Activated CD8-positive, alpha-beta memory T cell treated with anti-CD3 and anti-CD28 coated beads, Interleukin-2, amount 50 U/mL, for 1 hour (primary cell): ENCODE data around the gene EXOSC6.
"Not testable (repeated sequence)": the region's sequence is repeated elsewhere in the genome, so short reads cannot be mapped to it uniquely, and the experiment has no call there.

Experiments used
- DNase-seq: peaks from one replicate; pipeline ENCODE4 v3.0.0-alpha.2; 2020; ENCODE audit errors: extremely low read depth

Gene EXOSC6

DNA sequence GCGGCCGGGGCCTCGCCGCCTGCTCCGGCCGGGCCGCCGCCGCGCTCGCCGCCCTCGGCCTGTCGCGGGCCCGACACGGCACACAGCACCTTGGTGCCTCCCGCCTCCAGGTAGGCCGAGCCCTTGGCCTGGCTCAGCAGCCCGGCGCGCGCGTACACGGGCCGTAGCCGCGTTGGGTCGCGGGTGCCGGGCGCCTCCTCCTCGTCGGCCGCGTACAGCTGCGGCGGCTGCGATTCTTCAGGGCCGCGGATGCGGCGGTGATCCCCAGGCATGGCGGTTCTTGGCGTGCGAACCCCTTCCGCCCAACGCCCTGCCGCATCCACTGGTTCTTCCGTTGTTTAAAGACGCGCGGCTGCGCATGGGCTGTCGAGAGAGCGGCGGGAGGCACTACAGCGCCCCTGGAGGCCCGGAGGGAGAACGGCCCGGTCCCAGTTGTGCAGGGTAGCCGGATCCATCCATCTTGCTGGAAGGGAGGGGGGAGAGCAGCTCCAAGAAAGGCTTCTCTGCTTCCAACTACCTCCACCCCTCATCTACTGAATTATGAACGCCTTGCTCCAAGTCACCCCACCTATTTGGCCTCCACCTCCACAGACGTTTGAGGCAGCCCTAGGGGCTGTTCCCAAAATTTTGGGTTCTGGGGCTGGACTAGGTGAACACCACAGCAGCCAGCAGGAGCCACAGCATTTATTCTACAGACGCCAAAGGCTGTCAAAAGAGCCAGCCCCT is at the start of gene EXOSC6:
TSS of gene EXOSC6 (minus strand) at position 312 of the 726 bp plus-strand sequence. CDS start at position 272, 40 bp downstream.
- peak; percentile 81 for DNase-seq

DNA sequence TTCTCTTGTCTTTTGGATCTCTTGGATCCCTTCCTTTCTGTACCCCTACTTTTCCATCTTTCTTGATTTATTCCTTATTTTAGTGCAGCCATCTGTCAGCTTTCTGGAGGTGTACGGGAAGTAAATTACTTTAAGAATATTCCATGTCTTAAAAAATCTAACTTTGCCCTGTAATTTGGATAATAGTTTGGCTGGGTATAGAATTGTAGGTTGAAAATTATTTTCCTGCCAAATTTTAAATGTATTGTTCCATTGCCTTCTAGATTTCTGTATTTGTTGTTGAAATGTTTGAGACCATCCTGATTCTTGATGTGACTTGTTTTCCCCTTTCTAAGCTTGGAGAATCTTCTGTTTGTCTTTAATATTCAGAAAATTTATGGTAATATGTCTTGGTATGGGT is 49.4 kb upstream of the EXOSC6 start:
- no peak for DNase-seq

DNA sequence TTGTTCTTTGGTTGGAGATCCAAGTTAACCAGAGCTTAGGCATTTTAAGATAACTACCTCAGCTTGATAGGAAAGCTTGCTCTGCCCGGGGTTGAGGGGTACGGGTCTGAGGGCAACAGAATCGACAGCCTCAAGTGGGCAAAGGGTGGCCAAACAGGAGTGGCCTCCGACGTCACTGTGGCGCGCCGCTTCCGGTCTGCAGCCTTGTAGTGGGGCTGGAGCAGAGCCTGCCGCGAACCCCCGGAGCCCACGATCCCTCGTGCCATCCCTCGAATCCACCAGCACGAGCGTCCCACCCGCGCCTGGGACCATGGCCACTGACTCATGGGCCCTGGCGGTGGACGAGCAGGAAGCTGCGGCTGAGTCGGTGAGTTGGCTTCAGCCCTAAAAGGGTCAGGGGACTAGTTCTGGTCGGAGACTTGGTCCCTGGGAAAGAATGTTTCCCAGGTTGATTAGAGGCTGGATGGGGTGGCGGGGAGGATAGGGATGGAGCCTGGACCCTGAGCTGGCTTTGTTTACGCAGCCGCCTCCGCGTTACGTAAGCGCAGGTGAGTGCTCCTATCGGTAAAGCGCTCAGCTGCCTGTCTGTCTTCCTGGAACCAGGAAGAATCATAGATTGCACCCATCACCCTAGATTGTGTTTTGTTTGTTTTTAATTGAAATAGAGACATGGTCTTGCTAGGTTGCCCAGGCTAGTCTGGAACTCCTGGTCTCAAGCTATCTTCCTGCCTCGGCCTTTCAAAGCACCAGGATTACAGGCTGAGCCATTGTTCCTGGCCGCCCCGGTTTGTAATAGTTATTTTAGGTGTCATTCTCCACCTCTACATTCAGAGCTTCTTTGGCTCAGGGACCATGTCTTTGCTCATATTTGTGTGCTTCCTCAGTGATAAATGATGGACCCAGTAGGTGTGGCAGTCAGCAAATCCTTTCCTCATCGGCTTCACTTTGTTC is 47.5 kb upstream of the EXOSC6 start, which contains the start of gene DDX19B:
TSS of gene DDX19B (plus strand) at position 199 of the 951 bp plus-strand sequence. CDS start at position 311, 112 bp downstream.
- no peak for DNase-seq

DNA sequence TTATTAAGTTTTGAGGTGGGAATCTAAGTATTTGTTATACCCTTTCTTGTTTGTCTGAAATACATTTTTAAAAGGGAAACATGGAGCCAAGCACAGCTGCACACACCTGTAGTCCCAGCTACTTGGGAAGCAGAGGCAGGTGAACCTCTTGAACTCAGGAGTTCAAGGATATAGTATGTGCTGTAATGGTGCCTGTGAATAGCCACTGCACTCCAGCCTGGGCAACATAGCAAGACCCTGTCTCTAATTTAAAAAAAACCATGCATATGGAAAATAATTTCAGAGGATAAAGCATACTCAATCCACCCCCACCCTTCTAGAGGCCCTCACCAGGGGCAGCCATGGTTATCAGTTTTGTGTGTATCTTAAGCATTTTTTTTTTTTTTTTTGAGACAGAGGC is 43.9 kb upstream of the EXOSC6 start:
- DNase-seq, result no peak

DNA sequence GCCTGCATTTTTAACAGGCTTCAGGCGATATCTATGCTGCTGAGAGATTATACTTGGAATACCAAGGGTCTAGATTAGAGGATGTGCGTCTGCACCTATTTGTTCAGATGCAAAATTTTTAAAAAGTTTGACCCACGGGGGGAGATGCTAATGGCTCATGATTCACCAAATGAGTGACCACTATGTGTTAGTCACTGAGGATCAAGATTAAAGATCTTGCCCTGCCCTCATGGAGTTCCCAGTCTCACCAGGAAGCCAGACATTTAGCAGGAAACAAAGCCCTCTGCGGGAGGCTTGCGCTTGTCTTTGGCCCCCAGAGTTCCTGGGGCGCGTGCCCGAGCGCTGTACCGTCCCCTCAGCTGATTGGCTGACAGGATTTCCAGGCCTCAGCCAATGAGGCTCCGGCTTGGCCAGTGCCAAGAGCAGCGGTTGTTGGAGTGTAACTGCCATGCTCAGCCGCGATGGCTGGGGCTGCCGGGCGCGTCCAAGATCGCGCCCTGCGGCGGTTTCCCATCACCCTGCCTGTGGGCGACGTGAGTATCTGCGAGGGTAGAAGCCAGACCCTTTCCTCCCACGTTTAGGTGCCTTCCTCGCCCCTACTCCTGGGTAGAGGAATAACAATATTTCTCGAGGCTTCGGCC is 42.8 kb upstream of the EXOSC6 start:
- no peak for DNase-seq

DNA sequence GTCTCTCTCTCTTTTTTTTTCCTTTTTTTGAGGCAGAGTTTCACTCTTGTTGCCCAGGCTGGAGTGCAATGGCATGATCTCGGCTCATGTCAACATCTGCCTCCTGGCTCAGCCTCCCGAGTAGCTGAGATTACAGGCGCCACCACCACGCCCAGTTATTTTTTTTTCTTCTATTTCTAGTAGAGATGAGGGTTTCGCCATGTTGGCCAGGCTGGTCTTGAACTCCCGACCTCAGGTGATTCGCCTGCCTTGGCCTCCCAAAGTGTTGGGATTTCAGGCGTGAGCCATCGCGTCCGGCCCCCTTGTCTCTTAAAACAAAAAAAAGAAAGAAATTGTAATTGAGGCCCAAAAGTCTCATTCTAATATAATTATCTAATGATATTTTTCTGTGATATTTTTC is 40.4 kb upstream of the EXOSC6 start:
- not testable (repeated sequence) for DNase-seq

DNA sequence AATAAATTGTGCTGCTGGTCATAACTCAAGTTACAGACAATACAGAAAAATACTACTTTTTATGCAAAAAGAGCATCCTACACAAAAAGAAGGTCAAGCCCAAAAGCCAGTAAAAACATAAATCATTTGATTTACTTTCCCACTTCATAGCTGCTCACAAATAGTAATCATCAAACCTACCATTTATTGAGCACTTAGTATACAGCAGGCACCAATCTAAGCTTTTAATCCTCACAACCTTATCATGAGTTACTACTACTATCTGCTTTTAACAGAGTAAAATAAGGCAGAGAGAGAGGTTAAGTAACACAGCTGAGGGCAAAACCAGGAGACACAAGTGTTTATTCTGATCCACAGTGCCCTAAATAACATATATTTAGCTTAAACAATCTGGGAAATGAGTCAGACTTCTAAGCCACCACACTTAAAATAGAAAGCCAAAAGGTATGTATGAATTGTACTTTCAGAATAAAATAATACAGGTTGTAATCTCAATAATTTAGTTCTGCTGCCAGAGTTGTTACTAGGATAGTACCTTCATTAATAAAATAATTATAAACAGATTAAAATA is 39.3 kb upstream of the EXOSC6 start:
- no peak for DNase-seq

DNA sequence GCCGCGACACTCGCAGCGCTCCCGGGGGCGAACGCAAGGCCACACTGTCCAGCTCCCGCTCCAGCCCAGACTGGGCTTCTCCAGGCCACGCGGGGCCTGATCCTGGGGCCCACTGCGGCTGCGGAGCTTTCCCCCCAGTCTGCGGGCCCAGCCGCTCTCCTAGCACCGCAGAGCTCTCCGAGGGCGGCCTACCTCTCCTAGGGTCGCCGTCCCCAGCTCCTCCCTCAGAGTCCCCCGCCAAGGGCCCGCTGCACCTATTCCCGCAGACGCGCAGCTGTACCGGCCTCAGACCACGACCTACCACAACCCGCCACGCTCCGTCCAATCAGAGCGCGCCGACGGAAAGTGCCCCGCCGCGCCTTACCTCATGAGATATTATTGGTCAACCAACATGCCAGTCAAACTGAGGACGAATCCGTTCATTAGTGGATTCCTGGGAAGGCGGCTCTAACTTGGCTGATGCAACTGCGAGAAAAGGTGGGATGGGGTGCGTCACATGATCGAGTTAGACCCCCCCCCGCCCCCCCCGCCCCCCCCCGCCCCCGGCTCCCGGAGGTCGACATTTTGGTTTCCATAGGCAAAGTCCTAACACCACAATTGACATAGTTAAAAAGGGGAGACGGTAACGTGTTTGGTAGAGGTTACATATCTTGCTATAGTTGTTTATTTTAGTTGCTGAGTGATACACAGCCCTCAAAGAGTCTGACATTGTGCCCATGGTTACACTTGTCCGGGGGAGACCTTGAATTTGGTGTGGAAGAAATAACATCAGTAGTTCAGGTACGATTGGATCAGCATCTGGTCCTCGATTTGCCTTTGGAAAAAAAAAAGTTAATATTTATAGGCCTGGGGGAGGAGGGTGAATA is 37.7 kb upstream of the EXOSC6 start, which contains the start of gene AARS1:
TSS of gene AARS1 (minus strand) at position 278 of the 866 bp plus-strand sequence. CDS start 6,743 bp downstream, outside the sequence.
- DNase-seq, result peak; percentile 91

DNA sequence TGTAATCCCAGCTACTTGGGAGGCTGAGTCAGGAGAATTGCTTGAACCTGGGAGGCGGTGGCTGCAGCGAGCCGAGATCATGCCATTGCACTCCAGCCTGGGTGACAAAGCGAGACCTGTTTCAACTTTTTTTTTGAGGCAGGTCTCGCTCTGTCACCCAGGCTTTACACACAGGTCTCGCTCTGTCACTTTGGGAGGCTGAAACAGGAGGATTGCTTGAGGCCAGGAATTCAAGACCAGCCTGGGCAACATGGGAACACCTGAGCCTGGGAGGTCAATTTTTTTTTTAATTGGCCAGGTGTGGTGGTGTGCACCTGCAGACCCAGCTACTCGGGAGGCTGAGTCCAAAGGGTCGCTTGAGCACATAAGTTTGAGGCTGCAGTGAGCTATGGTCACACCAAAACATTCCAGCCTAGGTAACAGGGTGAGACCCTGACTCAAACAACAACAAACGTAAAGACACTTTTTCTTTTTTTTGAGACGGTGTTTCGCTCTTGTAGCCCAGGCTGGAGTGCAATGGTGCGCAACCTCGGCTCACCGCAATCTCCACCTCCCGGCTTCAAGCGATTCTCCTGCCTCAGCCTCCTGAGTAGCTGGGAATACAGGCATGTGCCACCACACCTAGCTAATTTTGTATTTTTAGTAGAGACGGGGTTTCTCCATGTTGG is 35.7 kb upstream of the EXOSC6 start:
- not testable (repeated sequence) for DNase-seq

DNA sequence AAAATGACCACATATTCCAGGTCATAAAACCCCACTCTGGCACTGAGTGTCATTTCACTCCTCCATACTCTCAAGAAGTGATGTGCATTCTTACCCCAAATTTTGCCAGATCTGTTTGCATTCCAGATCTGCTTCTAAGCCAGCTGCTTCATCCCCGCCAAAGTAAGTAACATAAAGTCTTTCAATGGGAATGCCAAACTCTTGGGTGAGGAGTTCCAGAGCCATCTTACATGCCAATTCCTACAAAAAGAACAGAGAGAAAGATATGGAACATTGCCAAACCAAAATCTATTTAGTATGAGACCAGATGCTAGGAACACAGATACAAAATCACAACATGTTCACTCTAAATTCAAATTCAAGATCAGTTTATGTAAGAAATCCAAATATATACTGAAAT is 24.7 kb upstream of the EXOSC6 start:
- no peak for DNase-seq

DNA sequence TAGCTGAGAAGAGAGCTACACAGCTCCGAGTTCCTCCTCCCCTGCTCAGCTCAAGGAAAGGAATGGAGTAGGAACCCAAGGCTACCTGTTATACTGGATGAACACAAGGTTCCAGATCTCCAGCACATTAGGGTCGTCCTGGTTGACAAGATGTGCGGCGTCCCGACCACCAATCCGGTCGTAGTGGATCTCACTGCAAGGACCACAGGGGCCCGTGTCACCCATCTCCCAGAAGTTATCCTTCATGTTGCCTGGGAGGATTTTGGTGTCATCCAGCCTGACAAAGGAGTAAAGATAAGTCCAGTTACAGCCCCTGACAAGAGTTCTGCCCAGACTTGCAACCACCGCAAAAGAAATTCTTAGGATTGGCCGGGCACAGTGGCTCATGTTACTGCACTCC is 20.0 kb upstream of the EXOSC6 start:
- no peak for DNase-seq

DNA sequence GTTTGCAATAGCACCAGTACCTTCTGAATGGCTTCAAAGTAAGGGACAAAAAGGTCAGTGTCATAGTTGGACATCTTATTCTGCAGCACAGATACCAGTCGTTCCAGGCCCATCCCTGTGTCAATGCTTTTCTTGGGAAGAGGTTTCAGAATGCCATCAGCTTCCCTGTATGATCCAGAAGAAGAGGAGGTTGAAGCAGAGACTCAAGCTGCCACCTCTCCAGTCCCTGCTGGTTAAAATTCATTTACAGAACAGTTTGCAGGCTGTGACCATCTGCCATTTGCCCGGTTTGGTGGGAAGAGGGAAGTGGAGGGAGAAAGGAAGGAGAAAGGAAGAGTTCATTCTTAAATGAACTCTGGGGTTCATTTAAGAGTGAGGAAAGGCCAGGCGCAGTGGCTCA is 18.4 kb upstream of the EXOSC6 start:
- DNase-seq, result no peak

DNA sequence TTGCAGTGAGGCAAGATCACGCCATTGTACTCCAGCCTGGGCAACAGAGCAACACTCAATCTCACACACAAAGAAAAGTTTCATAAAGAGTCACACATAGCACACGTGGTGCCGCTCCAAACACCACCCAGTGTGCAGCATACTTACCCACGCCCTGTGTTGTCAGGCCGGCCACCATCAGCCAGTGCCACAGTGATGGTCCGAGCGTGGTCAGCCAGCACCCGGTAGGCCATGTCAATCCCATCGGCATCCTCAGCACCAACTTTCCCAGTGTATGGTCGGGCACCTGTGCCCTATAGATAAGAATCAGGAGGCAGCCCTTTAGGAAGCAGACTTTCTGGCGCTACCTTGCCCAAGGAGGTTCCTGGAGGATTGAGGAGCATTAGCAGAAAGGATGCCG is 17.7 kb upstream of the EXOSC6 start:
- no peak for DNase-seq

DNA sequence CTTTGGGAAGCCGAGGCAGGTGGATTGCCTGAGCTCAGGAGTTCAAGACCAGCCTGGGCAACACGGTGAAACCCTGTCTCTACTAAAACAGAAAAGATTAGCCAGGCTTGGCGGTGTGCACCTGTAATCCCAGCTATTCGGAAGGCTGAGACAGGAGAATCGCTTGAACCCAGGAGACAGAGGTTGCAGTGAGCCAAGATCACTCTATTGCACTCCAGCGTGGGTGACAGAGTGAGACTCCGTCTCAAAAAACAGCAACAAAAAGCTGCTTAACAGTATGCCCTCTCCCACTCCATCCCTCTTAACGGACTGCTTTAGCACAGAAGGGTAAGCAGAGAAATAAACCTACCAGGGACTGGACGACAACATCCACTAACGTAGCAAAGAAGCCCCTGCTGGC is 16.2 kb upstream of the EXOSC6 start:
- DNase-seq, result not testable (repeated sequence)

DNA sequence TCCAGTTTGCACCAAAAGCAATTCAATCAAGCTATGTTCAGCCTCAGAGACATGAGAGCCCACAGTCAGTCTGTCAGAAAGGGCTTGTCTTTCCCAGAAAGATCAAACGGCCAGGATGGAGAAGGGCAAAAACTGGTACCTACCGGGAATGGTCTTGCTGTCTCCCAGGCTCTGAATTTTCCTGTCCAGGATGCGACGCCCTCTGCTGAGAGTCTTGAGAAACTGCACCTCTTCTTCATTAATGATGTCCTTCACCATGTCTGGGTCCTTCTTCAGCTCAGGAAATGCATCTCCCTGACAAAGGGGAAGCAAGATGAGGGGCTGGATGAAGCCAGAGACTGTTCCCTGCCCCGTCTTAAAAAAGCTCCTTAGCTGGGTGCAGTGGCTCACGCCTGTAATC is 15.8 kb upstream of the EXOSC6 start:
- DNase-seq, result no peak

DNA sequence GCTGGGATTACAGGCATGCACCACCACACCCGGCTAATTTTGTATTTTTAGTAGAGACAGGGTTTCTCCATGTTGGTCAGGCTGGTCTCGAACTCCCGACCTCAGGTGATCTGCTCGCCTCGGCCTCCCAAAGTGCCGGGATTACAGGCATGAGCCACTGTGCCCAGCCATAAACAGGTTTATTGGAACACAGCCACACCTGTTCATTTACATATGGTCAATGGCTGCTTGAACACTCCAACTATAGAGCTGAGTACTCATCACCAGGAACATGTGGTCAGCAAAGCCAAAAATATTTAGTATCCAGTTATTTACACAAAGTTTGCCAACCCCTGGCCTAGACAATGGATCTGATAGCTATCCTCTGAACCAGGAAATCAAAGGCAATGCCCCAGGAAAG is 8.2 kb upstream of the EXOSC6 start:
- DNase-seq, result not testable (repeated sequence)

DNA sequence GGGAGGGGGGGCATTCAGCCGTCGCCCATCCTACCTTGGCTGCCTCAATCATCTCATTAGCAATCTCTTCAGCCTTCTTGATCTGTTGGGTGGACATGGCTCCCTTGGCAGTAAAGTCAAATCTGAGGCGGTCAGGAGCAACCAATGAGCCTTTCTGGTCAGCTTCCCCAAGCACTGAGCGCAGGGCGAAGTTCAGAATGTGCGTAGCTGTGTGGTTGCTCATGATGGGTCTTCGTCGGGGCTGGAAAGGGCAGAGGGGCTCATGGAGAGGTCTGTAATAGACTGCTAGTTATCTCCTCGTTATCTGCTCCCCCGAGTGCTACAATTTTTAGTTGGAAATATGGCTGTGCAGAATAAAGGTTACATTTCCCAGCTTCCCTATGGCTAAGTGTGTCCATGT is 7.2 kb upstream of the EXOSC6 start:
- DNase-seq, result no peak

DNA sequence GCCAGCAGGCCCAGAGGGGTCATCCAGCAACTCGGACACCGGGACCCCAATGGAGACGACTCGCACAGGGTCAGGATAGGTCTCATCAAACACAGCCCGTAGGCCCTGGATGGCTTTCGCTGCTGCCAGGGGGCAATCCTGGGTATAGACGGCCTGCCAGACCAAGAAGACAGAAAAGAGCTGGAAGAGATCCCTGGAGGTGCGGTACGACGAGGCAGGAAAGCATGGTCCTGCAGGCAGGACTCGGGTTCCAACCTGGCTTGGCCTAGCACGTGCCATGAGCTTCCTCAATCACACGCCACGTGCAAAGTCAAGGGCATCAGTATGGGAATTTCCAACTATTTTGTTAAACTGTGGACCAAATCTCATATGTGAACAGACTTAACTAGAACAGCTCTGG is 6.3 kb upstream of the EXOSC6 start:
- DNase-seq, result no peak

DNA sequence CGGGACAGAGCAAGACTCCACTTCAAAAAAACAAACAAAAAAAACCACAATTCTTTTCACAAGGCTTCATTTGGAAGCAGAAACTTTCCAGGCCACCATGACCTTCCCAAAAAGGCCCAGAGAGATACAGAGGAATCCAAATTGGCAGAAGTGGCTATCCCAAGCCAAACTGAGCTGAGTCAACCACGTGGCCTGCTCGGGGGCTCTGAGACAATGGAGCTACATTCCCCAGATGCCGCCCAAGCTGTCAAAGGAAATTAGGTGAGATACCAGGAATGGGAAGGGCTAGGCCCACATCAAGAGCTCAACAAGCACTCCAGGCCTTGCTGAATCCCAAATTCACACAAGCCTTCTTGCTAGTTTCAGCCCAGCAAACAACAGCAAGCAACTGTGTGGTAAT is 5.7 kb upstream of the EXOSC6 start:
- DNase-seq, result no peak

DNA sequence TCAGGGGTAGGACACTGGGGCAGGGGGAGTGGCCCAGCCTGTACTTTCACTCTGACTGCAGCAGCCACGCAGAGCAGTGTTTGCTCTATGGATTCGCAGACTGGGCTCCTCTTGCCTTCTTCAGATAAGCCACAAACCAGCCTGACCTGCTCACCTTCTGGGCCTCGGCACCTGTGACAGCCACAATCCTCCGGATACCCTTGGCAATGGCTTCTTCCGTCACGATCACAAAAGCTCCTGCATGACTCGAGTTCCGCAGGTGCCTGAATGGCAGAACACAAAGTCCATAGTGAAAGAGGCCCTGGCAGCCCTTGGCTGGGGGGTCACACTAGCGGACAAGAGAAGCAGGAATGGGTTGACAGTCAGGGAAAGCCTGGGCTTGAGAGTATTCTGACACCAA is 3.8 kb upstream of the EXOSC6 start:
- no peak for DNase-seq
